Astrocyte of the cerebellum (primary cell): ENCODE results near the gene MBP.

Experiments
- DNase-seq: peaks from one replicate; pipeline ENCODE4 v3.0.0-alpha.2; 2011; ENCODE audit warnings: low read depth
- H3K4me3 ChIP-seq: 2 replicates; pipeline ENCODE4 v1.5.1; 2011; ENCODE audit warnings: mild to moderate bottlenecking, low read depth, low read length, moderate library complexity
- CTCF ChIP-seq: IDR thresholded peaks from 2 replicates; pipeline ENCODE4 v1.5.1; 2012; ENCODE audit warnings: low read length, low read depth, moderate library complexity, mild to moderate bottlenecking; ENCODE audit errors: missing control alignments
- in situ Hi-C: cut with HindIII; loops from 2 replicates; pipeline ENCODE4 v1.10.0; 2017; ENCODE audit warnings: low sequenced_read_pairs

The MBP gene

GRCh38 chr18:77121523-77121922 lies 11.1 kb downstream of the MBP start:
- in situ Hi-C loops, result no loop called here
- TF ChIP-seq CTCF, result no peak
- no peak overlapping the region for H3K4me3 ChIP-seq
- no peak for DNase-seq

- in situ Hi-C loops, result no loop called here
- TF ChIP-seq CTCF, result no peak
- no peak overlapping the region for H3K4me3 ChIP-seq
- no peak for DNase-seq
These were observed 12.6 kb downstream of the MBP start for GRCh38 chr18:77119851-77120491.

DNA sequence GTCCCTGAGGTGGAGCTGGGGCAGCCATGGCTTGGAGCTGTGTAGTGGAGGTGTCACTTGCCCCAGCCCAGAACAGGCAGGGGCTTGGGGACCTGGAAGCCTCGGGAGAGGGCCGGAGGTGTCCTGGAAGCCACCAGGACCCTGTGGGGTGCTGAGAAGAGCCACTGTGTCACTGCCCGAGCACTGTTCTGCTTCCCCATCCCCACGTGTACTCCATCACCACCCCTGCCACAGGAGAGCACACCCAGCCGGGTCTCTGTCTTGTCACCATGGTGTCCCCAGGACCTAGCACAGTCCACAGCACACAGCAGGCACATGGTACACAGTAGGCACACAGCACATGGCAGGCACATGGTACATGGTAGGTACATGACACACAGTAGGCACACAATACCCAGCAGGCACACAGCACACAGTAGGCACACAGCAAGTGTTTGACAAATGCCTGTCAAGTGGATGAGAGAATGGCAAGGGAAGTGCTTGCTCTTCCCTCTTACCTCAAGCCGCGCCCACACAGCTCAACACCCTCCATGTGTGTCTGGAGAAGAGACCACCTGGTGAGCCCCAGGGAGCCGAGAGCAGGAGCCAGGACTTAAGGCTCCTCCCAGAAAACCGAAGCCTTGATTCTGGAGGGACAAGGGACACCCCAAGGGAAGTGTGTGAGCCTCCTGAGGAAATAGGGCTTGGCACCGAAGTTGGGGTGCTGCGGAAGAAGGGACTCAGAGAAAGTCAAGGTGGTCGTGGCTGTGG lies 13.3 kb downstream of the MBP start:
- H3K4me3 ChIP-seq, result no peak overlapping the region
- TF ChIP-seq CTCF, result no peak
- DNase-seq, result no peak
- in situ Hi-C loops, result no loop called here

- DNase-seq, result no peak
- in situ Hi-C loops, result no loop called here
These were observed 14.1 kb downstream of the MBP start for GRCh38 chr18:77118256-77119090.

GRCh38 chr18:77116201-77117080 lies 16.1 kb downstream of the MBP start:
- no peak overlapping the region for H3K4me3 ChIP-seq
- TF ChIP-seq CTCF, result no peak
- in situ Hi-C loops, result no loop called here
- no peak for DNase-seq

More at GRCh38 chr18:77118256-77119090, 14.1 kb downstream of the MBP start:
- no peak overlapping the region for H3K4me3 ChIP-seq
- TF ChIP-seq CTCF, result no peak
